GM18508 (cell line): Measurements from ENCODE around the gene TCEA3.

Experiments
- ATAC-seq: cut with Tn5 transposase; IDR thresholded peaks from one replicate; pipeline ENCODE4 v1.9.1; 2021; ENCODE audit warnings: moderate number of reproducible peaks; ENCODE audit not compliant: insufficient read depth, unreplicated experiment

The TCEA3 gene

GRCh38 chr1:23370330-23370708, 54.2 kb downstream of the TCEA3 start:
- ATAC-seq, result no peak

GRCh38 chr1:23369335-23370013, 55.1 kb downstream of the TCEA3 start, which contains the start of gene ZNF436:
TSS of gene ZNF436 (minus strand) at chr1:23369836. CDS start at chr1:23368005, 1,831 bp downstream.
- ATAC-seq, result no peak

DNA sequence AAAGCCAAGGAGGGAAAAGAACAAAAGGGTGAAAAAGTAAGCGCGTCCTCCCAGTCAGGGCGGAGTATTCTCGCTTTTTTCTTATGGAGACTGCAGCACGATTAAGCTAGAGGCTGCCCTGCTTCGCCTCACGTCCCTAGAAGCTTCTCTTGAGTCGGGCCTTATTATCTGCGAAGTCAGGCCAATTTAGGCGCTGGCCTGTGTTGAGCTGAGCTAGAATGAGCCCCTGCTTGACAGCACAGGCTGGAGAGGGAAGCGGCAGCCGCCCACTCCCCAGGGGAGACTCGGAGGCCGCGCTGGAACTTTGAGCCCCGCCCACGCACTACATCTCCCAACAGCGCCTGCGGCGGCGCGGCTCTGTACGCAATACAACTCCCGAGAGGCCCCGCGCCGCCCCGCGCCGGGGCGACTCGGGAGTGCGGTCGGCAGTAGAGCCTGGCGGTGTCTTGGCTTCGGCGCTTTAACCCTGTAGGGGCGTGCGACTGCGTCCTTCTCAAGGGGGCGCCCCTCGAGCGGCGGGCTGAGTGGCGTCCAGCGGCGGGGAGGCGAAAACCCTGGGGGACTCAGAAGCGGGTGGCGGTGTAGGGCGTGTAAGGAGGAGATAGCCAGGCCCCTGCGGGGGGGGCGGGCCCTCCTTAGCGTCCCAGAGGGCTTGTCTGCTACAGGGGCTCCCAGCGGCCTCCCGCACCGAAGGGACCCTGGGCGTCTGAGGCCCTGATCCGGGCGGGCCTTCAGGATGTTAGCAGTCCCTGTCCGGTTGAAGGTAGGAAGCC, 55.8 kb downstream of the TCEA3 start:
- peak; percentile 37 for ATAC-seq

DNA sequence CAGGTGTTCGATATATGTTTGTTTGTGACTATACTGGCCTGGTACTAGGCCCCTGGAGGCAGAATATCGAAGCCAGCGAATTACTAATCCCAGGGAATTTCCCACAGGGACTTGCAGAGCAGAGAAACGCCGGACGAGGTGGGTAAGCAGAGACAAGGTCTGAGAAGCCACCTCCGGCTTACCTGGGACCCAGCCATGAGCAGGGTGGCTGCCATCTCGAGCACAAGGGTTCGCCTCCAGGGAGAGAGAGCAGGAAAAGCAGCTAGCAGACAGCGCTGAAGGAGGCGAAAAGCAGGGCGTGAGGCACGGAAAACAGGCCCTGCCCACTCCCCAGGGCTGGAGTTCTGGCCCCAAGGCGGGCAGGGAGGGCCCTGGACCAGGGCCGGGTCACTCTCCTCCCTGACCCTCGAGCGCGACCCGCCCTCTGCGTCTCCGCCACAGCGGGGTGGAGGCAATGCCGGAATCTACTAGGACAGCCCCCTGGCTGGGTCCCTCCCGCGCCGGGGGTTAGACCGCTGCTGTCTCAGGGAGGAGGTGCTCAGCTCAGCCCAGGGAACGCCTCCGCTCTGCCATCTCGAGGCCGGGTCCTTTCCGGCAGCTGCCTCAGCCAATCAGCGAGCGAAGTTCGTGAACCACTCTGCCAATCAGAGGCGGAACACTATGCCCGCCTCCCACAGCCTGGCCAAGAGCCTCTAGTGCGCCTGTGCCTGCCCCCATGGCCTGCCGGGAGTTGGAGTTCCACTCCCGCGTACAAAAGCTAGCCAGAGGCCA, 56.6 kb downstream of the TCEA3 start:
- peak; percentile 86 for ATAC-seq

GRCh38 chr1:23367451-23367790, 57.1 kb downstream of the TCEA3 start:
- ATAC-seq, result no peak

- ATAC-seq, result no peak
Observed at GRCh38 chr1:23366598-23366997, 58.0 kb downstream of the TCEA3 start.

GRCh38 chr1:23366146-23366545, 58.4 kb downstream of the TCEA3 start:
- ATAC-seq, result no peak

GRCh38 chr1:23362218-23362713, 62.3 kb downstream of the TCEA3 start:
- ATAC-seq, result no peak

DNA sequence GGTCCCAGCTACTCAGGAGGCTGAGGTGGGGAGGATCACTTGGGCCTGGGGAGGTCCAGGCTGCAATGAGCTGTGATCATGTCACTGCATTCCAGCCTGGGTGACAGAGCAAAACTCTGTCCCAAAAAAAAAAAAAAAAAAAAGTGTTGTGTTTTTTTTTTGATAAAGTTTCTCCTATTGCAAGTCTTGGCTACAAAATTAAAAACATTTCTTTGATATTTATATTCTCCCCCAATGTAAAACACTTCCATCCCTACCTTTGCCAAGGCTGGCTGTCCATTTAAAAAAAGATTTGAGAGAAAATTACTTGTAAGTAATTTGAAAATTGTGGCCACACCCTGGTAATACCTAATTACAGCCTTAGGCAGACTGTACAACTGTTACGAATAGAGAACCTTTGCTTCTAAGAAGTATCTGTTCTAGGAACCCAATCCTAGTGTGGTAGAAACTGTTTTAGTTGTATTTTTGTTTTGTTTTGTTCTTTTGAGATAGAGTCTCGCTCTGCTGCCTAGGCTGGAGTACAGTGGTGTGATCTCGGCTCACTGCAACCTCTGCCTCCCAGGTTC, 66.2 kb downstream of the TCEA3 start:
- no peak for ATAC-seq

GRCh38 chr1:23357138-23357908, 67.2 kb downstream of the TCEA3 start:
- no peak for ATAC-seq

- no peak for ATAC-seq
Observed at GRCh38 chr1:23356471-23357137, 67.9 kb downstream of the TCEA3 start.

GRCh38 chr1:23354245-23354644, 70.3 kb downstream of the TCEA3 start:
- no peak for ATAC-seq

GRCh38 chr1:23352096-23352695, 72.4 kb downstream of the TCEA3 start:
- ATAC-seq, result no peak

- no peak for ATAC-seq
Observed at GRCh38 chr1:23345920-23346319, 78.6 kb downstream of the TCEA3 start.

DNA sequence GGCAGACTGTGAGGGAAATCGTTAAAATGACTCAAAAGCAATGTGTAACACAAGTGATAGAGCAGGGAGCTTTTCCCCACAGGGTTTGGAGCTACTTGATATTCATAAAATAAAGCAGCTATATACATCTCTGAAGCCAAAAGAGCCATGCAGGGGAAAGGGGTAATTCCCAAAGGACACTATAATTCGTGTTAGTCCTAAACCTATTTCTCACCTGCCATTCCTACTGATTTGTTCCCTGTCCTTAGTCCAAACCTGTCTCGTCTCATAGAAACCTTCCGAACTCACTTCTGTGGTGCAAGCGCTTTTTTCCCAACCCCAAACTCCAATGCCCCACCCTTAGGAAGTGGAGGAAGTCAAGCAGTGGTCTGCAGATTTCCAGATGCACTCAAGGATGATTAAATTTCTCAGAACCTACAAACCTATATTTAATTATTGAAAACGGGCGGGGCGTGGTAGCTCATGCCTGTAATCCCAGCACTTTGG, 79.5 kb downstream of the TCEA3 start:
- ATAC-seq, result no peak

GRCh38 chr1:23344111-23344986, 80.2 kb downstream of the TCEA3 start, which contains the start of gene HNRNPR:
TSS of gene HNRNPR (minus strand) at chr1:23344284. CDS start at chr1:23341008, 3,276 bp downstream.
- ATAC-seq, result peak; percentile 78

DNA sequence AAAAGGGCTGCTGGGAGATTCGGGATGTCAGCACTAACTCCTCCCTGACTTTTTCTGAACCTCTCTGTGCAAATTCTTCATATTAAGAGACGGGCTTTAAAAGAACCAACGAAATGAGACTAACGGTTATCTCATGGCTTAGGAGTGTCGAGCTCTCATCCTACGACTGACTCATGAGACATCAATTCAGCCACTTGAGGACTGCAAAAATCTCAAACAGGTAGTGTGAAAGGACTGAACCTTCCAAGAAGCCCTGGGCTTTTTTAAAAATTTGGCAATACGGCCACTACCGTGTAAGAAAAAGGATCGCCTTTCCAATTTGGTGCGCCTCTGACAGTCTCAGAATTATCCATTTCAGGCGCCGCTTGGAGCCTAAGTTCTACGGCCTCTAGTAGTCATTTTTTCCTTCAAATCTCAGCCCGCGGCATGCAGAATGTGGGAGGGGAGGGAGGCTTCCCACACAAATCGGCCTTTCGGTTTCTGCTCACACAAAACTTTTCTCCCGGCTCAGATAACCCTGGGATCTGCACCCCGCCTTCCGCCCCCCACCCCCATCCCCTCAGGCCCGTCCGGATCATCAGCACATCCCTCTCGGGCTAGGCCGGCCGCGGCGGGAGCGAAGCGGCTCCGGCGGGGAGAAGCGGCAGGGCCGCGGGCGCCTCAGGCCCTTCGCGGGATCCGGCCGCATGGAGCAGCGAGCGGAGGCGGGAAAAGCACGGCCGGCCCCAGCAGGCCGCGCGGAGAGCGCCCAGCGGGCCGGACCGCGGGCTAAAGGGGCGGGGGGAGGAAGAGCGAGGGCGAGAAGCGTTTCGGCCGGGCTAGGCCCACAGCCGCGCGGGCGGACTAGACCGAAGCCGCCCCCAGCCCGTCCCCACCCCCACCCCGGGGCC, 81.1 kb downstream of the TCEA3 start:
- no peak for ATAC-seq
